Activated effector memory CD4-positive, alpha-beta T cell treated with Interleukin-2 at 50 U/mL for 16 hours (primary cell): ENCODE measurements around the gene UTP20.
"Not testable (repeated sequence)": the region's sequence is repeated elsewhere in the genome, so short reads cannot be mapped to it uniquely, and the experiment has no call there.

Source experiments
- DNase-seq: peaks from one replicate; pipeline ENCODE4 v3.0.0-alpha.2; 2020

UTP20 gene

DNA sequence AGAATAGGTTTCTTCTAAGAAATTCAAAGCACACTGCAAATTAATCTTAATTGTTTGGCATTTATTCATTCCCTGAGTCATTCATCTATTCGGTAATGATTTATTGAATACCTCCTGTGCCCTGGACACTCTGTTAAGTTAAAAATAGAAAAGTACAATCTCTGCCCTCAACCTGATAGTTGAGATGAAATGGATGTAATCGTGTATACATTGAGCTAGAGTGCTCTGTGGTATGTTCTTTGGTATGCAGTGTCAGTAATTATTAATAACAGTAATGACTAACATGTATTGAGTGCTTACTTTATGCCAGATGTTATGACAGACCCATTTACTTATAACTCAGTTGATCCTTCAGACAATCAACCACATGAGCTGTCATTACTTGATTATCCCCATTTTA lies 47.6 kb downstream of the UTP20 start:
- DNase-seq: no peak

DNA sequence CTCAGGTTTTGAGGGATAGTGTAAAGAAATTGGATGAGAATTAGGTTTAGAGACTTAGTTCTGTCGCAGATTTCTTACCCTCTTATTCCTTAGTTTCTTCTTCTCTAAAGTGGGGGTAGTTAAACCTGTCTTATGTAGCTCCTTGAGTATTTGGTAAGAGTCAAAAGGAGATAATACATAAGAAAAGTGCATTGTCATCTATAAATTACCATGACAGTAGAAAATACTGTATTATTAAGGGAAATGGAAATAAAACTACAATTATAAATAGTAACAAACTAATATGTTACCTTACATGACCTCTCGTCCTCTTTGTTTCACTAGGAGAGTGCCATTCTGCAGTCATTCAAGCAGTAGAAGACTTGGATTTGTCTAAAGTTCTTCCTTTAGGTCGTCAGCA lies 49.0 kb downstream of the UTP20 start:
- no peak for DNase-seq

DNA sequence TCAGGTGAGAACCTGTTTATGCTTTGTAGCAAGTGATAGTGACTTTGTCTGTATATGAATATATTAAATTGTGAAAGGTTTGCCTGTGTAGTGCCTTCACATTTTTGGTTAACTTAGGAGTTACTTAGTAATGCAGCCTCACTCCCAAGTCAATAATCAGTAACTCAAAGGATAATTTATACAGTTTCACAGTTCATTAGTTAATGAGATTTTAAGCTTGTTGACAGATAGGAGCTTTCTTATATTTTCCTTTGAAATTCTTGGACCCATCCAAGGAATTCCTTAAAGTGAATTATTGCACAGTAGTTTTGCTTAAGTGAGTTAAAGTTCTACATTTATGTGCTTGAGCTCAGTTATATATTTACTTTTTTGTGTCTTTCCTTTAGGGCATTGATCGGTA lies 50.7 kb downstream of the UTP20 start:
- no peak for DNase-seq

DNA sequence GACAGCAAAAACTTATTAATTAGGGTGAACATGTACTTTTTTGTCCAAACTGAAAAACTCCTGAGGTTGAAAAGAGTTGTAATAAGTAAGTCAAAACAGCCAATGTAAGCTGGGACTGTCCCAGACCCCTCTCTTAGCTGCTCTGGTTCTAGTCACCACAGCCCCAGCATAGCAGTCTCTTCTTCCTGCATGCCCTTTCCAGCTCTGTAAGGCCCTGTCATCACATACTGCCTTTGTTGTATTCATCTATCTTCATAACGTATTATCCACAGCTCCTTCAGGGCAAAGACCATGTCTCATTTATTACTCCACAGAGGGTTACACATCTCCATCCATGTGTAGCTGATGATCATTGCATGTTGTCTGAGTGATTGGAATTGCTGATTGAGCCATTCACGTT lies 56.5 kb downstream of the UTP20 start:
- DNase-seq: no peak

DNA sequence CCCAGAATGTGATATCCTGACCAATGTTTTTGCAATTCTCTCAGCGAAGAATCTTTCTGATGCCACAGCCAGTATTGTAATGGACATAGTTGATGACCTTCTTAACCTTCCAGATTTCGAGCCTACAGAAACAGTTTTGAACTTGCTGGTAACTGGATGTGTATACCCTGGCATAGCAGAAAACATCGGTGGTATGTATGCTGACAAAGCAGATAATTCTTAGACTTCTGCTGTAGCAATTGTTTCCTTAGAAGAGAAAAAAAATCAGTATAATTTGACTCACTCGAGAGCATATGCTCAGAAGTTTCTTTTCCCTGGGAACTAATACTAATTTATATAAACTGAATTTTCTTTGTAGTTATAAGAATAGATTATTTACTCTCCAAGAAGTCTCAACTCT lies 58.2 kb downstream of the UTP20 start:
- DNase-seq: no peak

DNA sequence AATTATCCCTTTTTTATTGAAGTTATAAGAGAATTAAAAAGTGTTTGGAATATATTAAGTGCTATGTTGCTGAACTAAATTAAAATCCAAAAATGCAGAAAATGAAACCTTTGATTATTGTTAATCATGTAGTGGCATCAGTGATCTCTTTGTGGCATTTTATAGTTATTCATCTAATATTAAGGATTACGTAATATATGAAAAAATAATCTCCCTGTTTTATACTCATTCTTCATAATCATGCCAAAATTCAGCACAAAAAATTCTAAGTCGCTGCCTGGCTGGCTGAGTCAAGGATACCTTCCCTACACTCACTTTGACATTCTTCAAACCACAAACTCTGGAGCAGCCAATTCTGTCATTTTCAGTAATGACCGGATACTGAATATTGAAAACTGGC lies 64.0 kb downstream of the UTP20 start:
- no peak for DNase-seq

DNA sequence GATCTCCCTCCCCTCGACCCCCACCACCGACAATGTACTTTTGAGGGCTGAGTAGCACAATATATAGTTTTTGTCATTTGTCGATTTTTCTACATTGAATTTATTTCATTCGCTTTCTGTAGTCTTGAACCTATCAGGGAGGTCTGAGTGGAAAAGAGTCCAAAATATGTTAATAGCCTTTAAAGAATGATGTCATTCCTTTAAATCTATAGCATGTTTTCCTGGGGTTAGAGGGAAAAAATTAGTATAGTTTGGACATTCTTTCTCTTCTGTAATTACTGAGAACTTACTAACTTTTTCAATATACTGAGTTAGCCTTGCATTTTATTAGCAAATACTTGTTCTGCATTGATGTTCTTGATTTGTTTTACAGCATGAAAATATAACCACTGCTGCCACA lies 71.8 kb downstream of the UTP20 start:
- no peak for DNase-seq

DNA sequence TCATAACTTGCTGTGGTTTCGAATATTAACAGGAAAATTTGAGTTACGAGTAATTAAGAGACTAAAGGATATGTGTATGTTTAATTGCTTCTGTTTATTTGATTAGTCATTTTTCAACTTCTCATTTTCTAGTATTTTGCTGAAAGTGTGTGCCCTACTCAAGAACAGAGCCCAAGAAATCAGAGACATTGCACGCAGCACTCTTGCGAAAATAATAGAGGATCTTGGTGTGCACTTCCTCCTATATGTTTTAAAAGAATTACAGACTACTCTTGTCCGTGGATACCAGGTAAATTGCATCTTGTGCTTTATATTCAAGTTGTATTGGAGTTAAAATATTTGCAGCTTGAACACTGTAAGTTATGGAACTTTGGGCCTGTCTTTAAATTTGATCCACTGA lies 76.9 kb downstream of the UTP20 start:
- DNase-seq: no peak

DNA sequence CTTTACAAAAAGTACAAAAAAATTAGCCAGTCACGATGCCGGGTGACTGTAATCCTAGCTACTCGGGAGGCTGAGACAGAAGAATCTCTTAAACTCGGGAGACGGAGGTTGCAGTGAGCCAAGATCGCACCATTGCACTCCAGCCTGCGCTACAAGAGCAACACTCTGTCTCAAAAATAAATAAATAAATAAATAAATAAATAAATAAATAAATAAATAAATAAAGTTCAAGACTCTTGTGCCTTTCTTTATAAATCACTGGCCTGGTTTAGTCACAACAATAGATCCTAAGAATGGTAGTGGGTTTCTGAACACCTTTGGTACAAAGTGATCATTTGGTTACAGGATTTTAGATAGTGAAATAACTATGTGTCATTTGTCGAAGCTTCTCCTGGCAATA lies 81.5 kb downstream of the UTP20 start:
- no peak for DNase-seq

DNA sequence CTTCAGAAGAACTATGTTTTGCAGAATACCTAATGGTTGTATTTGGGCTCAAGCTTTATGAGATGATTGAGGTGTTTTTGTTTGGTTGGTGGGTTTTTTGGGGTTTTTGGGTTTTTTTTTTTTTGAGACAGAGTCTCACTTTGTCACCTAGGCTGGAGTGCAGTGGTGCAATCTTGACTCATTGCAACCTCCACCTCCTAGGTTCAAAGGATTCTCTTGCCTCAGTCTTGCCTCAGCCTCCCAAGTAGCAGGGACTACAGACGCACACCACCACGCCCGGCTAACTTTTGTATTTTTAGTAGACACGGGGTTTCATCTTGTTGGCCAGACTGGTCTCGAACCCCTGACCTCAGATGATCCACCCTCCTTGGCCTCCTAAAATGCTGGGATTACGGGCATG lies 88.1 kb downstream of the UTP20 start:
- no peak for DNase-seq

DNA sequence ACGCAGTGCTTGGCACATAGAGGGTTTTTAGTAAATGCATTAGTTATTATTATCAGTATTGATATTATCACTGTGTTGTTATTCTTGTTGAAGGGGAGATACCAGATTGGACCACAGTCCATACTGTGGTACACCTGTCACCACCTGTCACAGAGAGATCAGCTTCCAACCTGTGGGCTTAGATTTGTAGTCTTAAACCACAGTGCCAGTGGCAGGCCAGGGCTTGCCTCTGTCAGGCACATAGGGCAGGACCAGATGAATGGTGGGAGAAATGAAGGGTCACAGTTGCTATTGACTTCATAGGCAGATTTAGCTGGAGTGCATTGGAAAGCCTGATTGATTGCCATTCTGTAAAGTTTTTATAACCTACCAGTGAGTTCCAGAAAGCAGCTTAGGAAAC lies 92.5 kb downstream of the UTP20 start:
- no peak for DNase-seq

DNA sequence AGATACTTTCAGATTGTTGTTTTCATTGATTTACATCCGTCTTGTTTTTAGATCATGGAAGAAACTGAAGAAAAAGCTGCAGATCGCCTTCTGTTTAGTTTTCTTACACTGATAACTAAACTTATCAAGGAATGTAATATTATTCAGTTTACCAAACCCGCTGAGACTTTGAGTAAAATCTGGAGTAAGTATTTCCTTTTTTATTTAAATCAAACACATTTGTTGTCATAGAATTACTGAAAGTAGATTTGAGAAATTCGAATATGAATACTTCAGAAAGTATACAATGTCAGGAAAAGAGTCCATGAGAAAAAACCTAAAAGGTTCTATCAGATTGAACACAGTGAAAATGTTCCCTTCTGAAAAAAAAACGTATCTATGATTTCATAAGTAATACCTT lies 95.7 kb downstream of the UTP20 start:
- DNase-seq: no peak

DNA sequence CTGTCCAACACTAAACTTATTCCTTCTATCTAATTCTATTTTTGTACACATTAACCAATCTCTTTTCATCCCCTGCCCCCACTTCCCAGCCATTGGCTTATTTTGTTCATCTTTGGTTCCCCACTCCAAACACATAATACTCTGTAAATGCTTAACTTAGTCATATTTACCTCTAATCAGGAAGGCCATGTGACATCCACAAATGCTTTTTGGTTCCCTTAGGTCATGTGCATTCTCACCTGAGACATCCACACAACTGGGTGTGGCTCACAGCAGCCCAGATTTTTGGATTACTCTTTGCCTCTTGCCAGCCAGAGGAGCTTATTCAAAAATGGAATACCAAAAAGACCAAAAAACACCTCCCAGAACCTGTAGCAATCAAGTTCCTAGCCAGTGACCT lies 99.2 kb downstream of the UTP20 start:
- DNase-seq: no peak

DNA sequence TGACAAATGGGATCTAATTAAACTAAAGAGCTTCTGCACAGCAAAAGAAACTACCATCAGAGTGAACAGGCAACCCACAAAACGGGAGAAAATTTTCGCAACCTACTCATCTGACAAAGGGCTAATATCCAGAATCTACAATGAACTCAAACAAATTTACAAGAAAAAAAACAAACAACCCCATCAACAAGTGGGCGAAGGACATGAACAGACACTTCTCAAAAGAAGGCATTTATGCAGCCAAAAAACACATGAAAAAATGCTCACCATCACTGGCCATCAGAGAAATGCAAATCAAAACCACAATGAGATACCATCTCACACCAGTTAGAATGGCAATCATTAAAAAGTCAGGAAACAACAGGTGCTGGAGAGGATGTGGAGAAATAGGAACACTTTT lies 111.3 kb downstream of the UTP20 start:
- DNase-seq: not testable (repeated sequence)

DNA sequence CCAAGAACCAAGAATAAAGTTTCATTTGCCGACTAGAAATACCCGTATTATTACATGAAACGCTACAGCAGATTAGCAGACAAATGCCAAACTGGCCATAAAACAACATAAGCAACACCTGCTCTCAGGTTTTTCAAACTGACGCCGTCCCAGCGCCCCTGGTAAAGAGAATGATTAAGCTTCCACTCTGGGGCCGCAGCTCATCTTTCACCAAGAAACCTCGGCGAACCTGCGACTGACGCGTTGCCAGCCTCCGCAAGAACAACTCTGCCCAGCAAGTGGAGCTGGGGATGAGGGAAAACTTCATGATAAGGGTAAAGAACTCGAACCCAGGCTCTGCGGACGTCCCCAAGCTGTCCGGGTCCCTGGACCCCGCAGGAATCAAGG lies 127.1 kb downstream of the UTP20 start:
- peak; percentile 12 for DNase-seq

DNA sequence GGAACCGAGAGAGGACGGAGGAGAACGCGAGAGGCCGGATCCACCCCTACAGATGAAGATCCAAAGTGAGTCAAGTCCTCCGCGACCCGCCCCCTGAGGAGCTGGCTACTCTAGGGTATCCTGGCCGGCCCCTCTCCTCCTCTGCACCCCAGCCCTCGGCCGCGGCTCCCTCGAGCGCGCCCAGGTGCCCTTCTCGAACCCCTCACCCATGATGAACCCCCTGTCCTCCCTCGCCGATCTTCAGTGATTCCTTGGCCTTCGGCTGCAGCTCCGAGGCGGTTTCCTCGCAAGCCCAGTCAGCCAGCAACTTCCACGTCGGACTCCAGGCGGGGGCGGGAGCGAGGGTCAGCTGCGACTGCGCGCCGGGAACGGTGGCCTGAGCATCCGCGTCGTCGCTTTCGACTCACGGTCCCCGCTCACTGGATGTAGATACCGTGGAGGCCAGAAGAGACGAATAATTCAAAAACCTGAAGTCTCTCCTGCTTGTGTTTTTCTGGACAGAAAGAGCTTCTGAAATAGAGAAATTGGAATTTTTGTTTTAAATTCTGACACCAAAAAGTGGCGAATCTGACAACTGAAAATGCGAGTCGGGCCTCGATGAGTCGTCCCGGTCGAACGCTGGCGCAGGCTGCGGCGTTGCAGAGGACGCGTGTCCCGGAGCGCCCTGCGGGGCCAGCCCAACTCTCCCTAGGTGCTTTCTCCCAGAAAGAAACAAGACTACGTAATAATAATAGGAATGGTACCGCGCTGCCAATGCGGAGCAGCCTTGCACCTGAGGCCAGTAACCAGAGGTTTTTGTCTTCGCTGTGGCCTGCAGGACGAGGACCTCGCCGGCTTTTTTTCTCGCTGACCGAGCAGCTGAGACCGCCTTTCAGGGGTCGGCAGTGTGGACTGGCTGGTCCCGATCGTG lies 127.8 kb downstream of the UTP20 start, which contains the start of gene ARL1:
Gene ARL1, minus strand, starts transcription at position 337 of the 910 bp plus-strand sequence. Its CDS starts 127 bp downstream, at position 210.
- peak; percentile 58 for DNase-seq

DNA sequence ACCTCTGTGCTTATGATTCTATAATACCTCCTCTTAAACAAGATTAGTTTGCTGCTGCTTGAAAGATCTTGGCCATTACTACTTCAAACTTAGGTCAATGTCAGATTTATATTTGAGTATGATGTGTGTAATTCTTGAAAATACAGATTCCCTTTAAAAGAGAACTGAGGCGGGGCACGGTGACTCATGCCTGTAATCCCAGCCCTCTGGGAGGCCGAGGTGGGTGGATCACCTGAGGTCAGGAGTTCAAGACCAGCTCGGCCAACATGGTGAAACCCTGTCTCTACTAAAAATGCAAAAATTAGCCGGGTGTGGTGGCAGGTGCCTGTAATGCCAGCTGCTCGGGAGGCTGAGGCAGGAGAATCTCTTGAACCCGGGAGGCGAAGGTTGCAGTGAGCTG lies 130.3 kb downstream of the UTP20 start:
- not testable (repeated sequence) for DNase-seq

DNA sequence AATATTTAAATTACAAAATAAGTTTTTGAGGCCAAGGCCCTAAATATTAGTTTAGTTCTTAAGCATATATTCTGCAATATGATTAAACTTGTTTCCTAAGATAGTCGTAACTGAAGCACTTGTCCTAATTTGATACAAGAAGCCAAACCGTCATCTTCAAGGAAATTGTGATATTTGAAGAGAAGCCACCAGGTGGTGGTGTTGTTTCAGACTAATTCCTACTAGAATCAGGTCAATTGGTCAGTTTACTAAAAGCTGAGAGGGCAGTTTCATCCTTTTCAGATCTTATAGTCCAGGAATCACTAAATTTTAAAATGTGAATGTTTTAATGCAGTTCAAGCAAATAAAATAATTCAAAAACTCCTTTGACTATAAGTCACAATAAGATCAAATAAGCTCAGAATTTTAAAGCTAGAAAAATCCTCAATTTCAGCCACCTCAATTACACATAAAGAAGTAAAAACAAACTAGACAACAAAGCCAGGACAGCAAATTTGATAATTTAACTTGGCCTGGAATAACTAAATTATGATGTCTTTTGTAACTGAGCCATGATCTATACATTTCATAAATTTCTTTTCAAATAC lies 134.7 kb downstream of the UTP20 start:
- no peak for DNase-seq

DNA sequence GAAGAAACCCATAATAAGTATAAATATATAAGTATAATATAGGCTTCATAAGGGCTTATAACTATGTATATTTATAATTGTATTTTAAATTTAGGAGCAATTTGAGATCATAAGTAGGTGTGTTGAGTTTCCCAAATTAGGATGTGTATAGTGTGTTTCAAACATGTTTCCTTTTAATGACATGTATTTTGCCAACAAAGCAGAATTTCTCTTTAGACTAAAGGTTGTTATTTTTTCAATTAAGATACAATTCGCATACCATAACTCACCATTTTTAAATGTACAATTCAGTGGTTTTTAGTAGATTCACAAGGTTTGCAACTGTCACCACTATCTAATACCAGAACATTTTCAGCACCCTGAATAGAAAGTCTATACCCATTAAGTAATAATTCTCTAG lies 135.3 kb downstream of the UTP20 start:
- DNase-seq: no peak

DNA sequence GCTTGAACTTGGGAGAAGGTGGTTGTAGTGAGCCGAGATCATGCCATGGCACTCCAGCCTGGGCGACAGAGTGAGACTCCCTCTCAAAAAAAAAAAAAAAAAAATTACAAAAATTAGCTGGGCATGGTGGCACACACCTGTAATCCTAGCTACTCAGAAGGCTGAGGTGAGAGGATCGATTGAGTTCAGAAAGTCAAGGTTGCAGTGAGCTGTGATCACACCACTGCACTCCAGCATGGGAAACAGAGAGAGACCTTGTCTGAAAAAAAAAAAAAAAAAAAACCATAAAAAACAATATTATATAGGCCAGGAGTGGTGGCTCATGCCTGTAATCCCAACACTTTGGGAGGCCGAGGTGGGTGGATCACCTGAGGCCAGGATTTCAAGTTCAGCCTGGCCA lies 142.2 kb downstream of the UTP20 start:
- not testable (repeated sequence) for DNase-seq

DNA sequence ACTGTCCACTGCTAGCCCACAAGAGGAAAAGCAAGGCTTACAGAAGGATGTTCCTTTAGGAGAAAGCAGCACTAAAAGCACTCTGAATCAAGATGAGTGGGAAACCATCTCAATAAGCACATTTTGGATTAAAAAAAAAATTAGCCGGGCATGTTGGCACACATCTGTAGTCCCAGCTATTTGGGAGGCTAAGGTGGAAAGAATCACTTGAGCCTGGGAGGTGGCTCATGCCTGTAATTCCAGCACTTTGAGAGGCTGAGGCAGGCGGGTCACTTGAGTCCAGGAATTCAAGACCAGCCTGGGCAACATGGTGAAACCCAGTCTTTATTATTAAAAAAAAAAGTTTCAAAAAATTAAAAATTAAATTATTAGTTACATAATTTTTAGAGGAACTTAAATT lies 144.7 kb downstream of the UTP20 start:
- no peak for DNase-seq

DNA sequence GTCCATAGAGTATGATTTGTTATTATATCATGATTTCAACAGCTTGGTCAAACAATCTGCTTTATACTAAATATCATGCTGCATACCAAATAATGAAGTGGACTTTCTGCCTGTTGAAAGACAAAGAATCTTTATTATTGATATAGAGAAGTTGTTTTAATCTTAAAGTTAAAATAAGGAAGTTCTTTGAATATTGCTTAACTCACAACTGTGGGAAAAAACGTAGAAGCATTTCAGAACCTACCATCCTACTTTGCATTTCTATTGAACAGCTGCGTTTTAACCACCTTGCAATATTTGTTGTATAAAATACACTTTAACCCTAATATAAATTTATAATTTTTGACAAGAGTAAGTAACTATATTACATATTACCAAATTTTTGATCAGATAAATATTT lies 150.6 kb downstream of the UTP20 start:
- no peak for DNase-seq

DNA sequence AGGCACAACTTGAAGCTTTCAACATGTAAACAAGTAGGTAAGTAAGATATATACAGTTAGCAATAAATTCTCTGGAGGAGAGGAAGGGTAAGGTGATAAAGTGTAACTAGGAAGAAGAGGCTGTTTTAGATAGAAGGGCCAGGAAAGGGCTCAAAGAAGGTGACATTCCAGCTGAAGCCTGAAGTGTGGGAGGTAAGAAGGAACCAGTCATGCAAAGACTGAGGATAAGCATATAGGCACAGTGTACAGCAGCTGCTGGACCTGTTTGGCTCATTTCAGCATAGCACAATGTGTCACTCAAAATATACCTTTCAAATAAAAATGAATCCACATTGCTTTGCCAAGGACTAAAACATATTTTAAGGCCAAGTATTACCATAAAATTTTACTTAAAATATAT lies 156.2 kb downstream of the UTP20 start:
- no peak for DNase-seq
